ENCODE data around the gene EPOP. TPM values are rescaled to one million over a fixed set of nuclear protein-coding genes. Genes with fewer than 3 reads are reported as not detected.

The EPOP gene
- total and polyA plus RNA-seq, 2 of the 8 experiments (the other 6 are each of a cell fraction or from before 2014, with no cell fraction given) = 1.5 to 3.3 TPM

DNA sequence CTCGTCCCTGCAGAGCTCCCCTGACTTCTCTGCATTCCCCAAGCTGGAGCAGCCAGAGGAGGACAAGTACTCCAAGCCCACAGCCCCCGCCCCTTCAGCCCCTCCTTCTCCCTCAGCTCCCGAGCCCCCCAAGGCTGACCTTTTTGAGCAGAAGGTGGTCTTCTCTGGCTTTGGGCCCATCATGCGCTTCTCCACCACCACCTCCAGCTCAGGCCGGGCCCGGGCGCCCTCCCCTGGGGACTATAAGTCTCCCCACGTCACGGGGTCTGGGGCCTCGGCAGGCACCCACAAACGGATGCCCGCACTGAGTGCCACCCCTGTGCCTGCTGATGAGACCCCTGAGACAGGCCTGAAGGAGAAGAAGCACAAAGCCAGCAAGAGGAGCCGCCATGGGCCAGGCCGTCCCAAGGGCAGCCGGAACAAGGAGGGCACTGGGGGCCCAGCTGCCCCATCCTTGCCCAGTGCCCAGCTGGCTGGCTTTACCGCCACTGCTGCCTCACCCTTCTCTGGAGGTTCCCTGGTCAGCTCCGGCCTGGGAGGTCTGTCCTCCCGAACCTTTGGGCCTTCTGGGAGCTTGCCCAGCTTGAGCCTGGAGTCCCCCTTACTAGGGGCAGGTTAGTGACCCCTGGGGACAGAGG, 41.7 kb upstream of the EPOP start:
- H3K9ac ChIP-seq (replicated peaks in 1 of 4; ENCODE audit: extremely low read depth in 1 of 4, low read depth in 3 of 4, low read length in 3 of 4) = no peak overlapping the region
- H2BK12ac ChIP-seq (ENCODE audit: low read depth, low read length) = peak overlapping the region; percentile 39; the same call in 1 of the 2 replicates
- no peak overlapping the region for H3K27ac ChIP-seq (ENCODE audit: low read depth, low read length)
- H3K79me1 ChIP-seq (ENCODE audit: low read depth, low read length) = no peaks in the 10 kb centered on the region
- 88% methylated on average over 15 of the region's 18 CpGs; no CpG with 5 or more reads in 1 of the 2 experiments for WGBS, 2 experiments (ENCODE audit: extremely low coverage in 1 of 2, insufficient coverage in 1 of 2, insufficient read length in 1 of 2, insufficient replicate concordance in 2 of 2, low coverage in 1 of 2, low lambda C conversion rate in 2 of 2, missing lambda C conversion rate in 1 of 2)
- peaks cover 14 to 43% (median 29%) of the 10 kb centered on the region in 4 experiments for H3K4me1 ChIP-seq (replicated peaks in 1 of 4; ENCODE audit: control insufficient read depth in 3 of 4, insufficient read depth in 4 of 4, low read length in 3 of 4)
- H3K18ac ChIP-seq (ENCODE audit: extremely low read depth, low read length) = no peak overlapping the region; the same call in 1 of the 2 replicates
- peak overlapping the region in 1 of 4 experiments; percentile 33; a peak in 1 of 8 replicates for H3K4me3 ChIP-seq (ENCODE audit: extremely low read depth in 1 of 4, insufficient read depth in 2 of 4, low read depth in 3 of 4, low read length in 4 of 4)
- ChIA-PET POLR2A (ENCODE audit: partially characterized antibody) (interaction anchor here (0.8 to 3.9 kb wide), 8 partner anchors 8 to 153 kb away, joined by 3 to 38 read pairs (median 4); partner anchors contain the start of genes CISD3, MLLT6 and RPL23), CTCF (ENCODE audit: partially characterized antibody) (interaction anchor here (0.6 to 7.9 kb wide), 12 partner anchors 9 to 1028 kb away, joined by 3 to 49 read pairs (median 4); partner anchors contain the start of gene EPOP)
- H3K79me2 ChIP-seq (ENCODE audit: control insufficient read depth in 1 of 2, insufficient read depth in 2 of 2, low read length in 2 of 2) = no peaks in the 10 kb centered on the region
- no peak overlapping the region for H2BK5ac ChIP-seq (ENCODE audit: low read depth, low read length)
- H4K20me1 ChIP-seq (replicated peaks in 1 of 2; ENCODE audit: control insufficient read depth in 1 of 2, insufficient read depth in 2 of 2, low read length in 2 of 2) = no peaks in the 10 kb centered on the region
- H4K5ac ChIP-seq (ENCODE audit: insufficient read length, low read depth, low read length) = no peak overlapping the region
- H2BK15ac ChIP-seq (ENCODE audit: low read length) = peak overlapping the region; percentile 81; the same call in 1 of the 2 replicates
- peak overlapping the region; percentile 89 for H4K91ac ChIP-seq (replicated peaks; ENCODE audit: insufficient read length, low read length)
- H3K56ac ChIP-seq (replicated peaks; ENCODE audit: insufficient read length, low read depth, low read length) = no peak overlapping the region
- H3K9me3 ChIP-seq (ENCODE audit: insufficient read depth in 2 of 2, low read depth in 1 of 2, low read length in 1 of 2) = no peaks in the 10 kb centered on the region
- H3K14ac ChIP-seq (ENCODE audit: insufficient read length) = no peak overlapping the region
- H3K4ac ChIP-seq (replicated peaks; ENCODE audit: insufficient read length, low read depth, low read length) = no peak overlapping the region
- no peak overlapping the region for H2BK120ac ChIP-seq (replicated peaks; ENCODE audit: low read depth, low read length)
- peaks cover 2% of the 10 kb centered on the region; the same call in 1 of the 2 replicates for H3K23me2 ChIP-seq (ENCODE audit: low read depth, low read length)
- H2BK20ac ChIP-seq (ENCODE audit: low read length) = 0 out of 2 replicates have a peak overlapping the region, but pooled peaks have one; percentile 48
- no peak for DNase-seq (ENCODE audit: low read depth in 1 of 2, low spot score in 2 of 2)
- peak overlapping the region in 1 of 2 experiments; percentile 61; a peak in 2 of 4 replicates for H3K4me2 ChIP-seq (ENCODE audit: insufficient read depth in 1 of 2, low read depth in 2 of 2, low read length in 2 of 2)
- no peak overlapping the region for H4K8ac ChIP-seq (ENCODE audit: extremely low read depth, insufficient read depth, low read length)
- peaks cover 0 to 14% (median 8%) of the 10 kb centered on the region in 4 experiments; a peak in 6 of 7 replicates for H3K27me3 ChIP-seq (replicated peaks in 1 of 4; ENCODE audit: control insufficient read depth in 3 of 4, extremely low read depth in 1 of 4, insufficient read depth in 3 of 4, low read length in 3 of 4)
- H3K36me3 ChIP-seq (ENCODE audit: control insufficient read depth in 2 of 4, insufficient read depth in 4 of 4, low read length in 3 of 4) = no peaks in the 10 kb centered on the region
- no peak for FAIRE-seq
- H2AFZ ChIP-seq (ENCODE audit: low read length) = no peak overlapping the region
- H2AK5ac ChIP-seq (ENCODE audit: low read depth, low read length) = no peak overlapping the region
- H3K23ac ChIP-seq (ENCODE audit: insufficient read length) = no peak overlapping the region
- TF ChIP-seq PHF8 (conservative IDR thresholded peaks at IDR 0.05; ENCODE audit: low read depth, low read length) = no peak
- no peak for TF ChIP-seq HDAC2 (IDR thresholded peaks at IDR 0.05; ENCODE audit: borderline replicate concordance in 1 of 2, low read depth in 2 of 2, low read length in 2 of 2)
- no peak for TF ChIP-seq ASH2L (IDR thresholded peaks at IDR 0.05; ENCODE audit: low read length)
- no peak for TF ChIP-seq ZNF274 (IDR thresholded peaks at IDR 0.05; ENCODE audit: borderline replicate concordance, extremely low read depth, low read length)
- no peak for TF ChIP-seq BACH1 (IDR thresholded peaks at IDR 0.05; ENCODE audit: low read length)
- TF ChIP-seq EP300 (IDR thresholded peaks at IDR 0.05; ENCODE audit: borderline replicate concordance in 1 of 2, low read depth in 2 of 2, low read length in 2 of 2) = no peak
- TF ChIP-seq SIX5 (IDR thresholded peaks at IDR 0.05; ENCODE audit: low read depth, low read length) = no peak
- TF ChIP-seq, protein P1, sequence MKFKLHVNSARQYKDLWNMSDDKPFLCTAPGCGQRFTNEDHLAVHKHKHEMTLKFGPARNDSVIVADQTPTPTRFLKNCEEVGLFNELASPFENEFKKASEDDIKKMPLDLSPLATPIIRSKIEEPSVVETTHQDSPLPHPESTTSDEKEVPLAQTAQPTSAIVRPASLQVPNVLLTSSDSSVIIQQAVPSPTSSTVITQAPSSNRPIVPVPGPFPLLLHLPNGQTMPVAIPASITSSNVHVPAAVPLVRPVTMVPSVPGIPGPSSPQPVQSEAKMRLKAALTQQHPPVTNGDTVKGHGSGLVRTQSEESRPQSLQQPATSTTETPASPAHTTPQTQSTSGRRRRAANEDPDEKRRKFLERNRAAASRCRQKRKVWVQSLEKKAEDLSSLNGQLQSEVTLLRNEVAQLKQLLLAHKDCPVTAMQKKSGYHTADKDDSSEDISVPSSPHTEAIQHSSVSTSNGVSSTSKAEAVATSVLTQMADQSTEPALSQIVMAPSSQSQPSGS (IDR thresholded peaks at IDR 0.05; ENCODE audit: low read length) = no peak
- no peak for TF ChIP-seq SIN3A (conservative IDR thresholded peaks at IDR 0.05 in 1 of 2, IDR thresholded peaks at IDR 0.05 in 1 of 2; ENCODE audit: low read depth in 1 of 2, low read length in 2 of 2)
